GM18519 (cell line): ENCODE results near the gene AP3S1.

ENCODE experiments used
- ATAC-seq: cut with Tn5 transposase; IDR thresholded peaks from one replicate; pipeline ENCODE4 v1.9.1; 2021; ENCODE audit warnings: mild to moderate bottlenecking, moderate library complexity; ENCODE audit not compliant: unreplicated experiment, low FRiP score

Gene AP3S1

GRCh38 chr5:115932991-115933390, 91.3 kb downstream of the AP3S1 start:
- ATAC-seq = no peak

GRCh38 chr5:115934388-115934974, 92.7 kb downstream of the AP3S1 start:
- ATAC-seq = no peak

- ATAC-seq = no peak
These were observed 94.3 kb downstream of the AP3S1 start for GRCh38 chr5:115936031-115936430.

GRCh38 chr5:115939059-115939458, 97.3 kb downstream of the AP3S1 start:
- ATAC-seq = no peak

GRCh38 chr5:115940080-115940810, 98.5 kb downstream of the AP3S1 start:
- ATAC-seq = no peak

GRCh38 chr5:115941051-115941675, 99.4 kb downstream of the AP3S1 start:
- ATAC-seq = no peak

GRCh38 chr5:115944501-115944900, 102.8 kb downstream of the AP3S1 start:
- ATAC-seq = no peak

- no peak for ATAC-seq
These were observed 104.9 kb downstream of the AP3S1 start for GRCh38 chr5:115946655-115947054.

- no peak for ATAC-seq
These were observed 105.5 kb downstream of the AP3S1 start for GRCh38 chr5:115947260-115947659.

GRCh38 chr5:115948091-115948534, 106.4 kb downstream of the AP3S1 start:
- no peak for ATAC-seq

- ATAC-seq = no peak
These were observed 107.4 kb downstream of the AP3S1 start for GRCh38 chr5:115949096-115949495.

GRCh38 chr5:115952588-115952987, 110.9 kb downstream of the AP3S1 start:
- ATAC-seq = no peak

GRCh38 chr5:115954144-115954543, 112.4 kb downstream of the AP3S1 start:
- no peak for ATAC-seq

- no peak for ATAC-seq
These were observed 115.2 kb downstream of the AP3S1 start for GRCh38 chr5:115956957-115957356.

- ATAC-seq = no peak
These were observed 119.9 kb downstream of the AP3S1 start for GRCh38 chr5:115961381-115962238.

- ATAC-seq = no peak
These were observed 120.5 kb downstream of the AP3S1 start, which contains the start of gene LVRN for GRCh38 chr5:115962239-115962564. TSS of gene LVRN (plus strand) at chr5:115962475. CDS start at chr5:115962618, 143 bp downstream.

- ATAC-seq = no peak
These were observed 121.0 kb downstream of the AP3S1 start for GRCh38 chr5:115962565-115963402.

- ATAC-seq = no peak
These were observed 121.8 kb downstream of the AP3S1 start for GRCh38 chr5:115963566-115963965.
